H1 (cell line): ENCODE measurements around the gene STEAP4. TPM values are rescaled to one million over a fixed set of nuclear protein-coding genes. Genes with fewer than 3 reads are reported as not detected.

ENCODE experiments used
- ASH2L ChIP-seq: fragments of 200-600, 300-600 bp; sonication (generic); IDR thresholded peaks from one replicate; pipeline ENCODE4 v1.7.1; 2017; ENCODE audit warnings: low read length
- CEBPB ChIP-seq: IDR thresholded peaks from 2 replicates; pipeline ENCODE4 v1.6.1; 2012; ENCODE audit warnings: low read depth, low read length
- CREB1 ChIP-seq: IDR thresholded peaks from 2 replicates; pipeline ENCODE4 v1.6.1; 2012; ENCODE audit warnings: inconsistent platforms
- KDM5A ChIP-seq: fragments of 200-600 bp; IDR thresholded peaks from 2 replicates; pipeline ENCODE4 v1.7.1; 2012; ENCODE audit warnings: mild to moderate bottlenecking, low read length, inconsistent platforms, mixed read lengths
- polyA plus RNA-seq, 7 experiments: library from polyadenylated mRNA; depleted of rRNA in 3 of 7; stranded (reverse) in 5 of 7; unstranded in 2 of 7; fragments of >200 nt in 5 of 7; fragments of 200-250 nt in 2 of 7; gene quantifications; 1 replicate in 5 of 7; 2 replicates in 1 of 7; 4 replicates in 1 of 7; pipeline versions ENCODE4 v1.2.1 to v1.2.3, GENCODE V29; 2011 to 2013; ENCODE audit warnings: missing spikeins in 2 of 7, mixed read lengths in 2 of 7
- total RNA-seq: library from RNA; stranded (reverse); fragmentation: NEBNext Ultra II Directional; extraction: Animal tissue kit (Norgen Biotek cat#: 25700); gene quantifications from 2 replicates; pipeline ENCODE4 v1.2.1, GENCODE V29; 2021

STEAP4 gene
- total and polyA plus RNA-seq, 2 of the 8 experiments (the other 6 are each of a cell fraction or from before 2014, with no cell fraction given), result under 0.01 TPM; not detected in 1

GRCh38 chr7:88312061-88312663, 5.5 kb upstream of the STEAP4 start (continued):
- TF ChIP-seq CREB1 (no peak), ASH2L (no peak), KDM5A (no peak), CEBPB (no peak)
- TF ChIP-seq, all 59 proteins: peak for 0
